Lower leg skin (tissue), 4 donors: ENCODE results near the gene PTK6. TPM values are rescaled to one million over a fixed set of nuclear protein-coding genes. Genes with fewer than 3 reads are reported as not detected.

Experiments
- DNase-seq, 2 donors: peaks; one replicate each; pipeline ENCODE4 v3.0.0-alpha.2; 2019; ENCODE audit warnings: low spot score in 2 of 2
- H3K4me3 ChIP-seq: fragments of 200-600 bp; sonication (generic); 2 replicates; pipeline ENCODE4 v1.5.1; 2017; ENCODE audit warnings: mild to moderate bottlenecking, low read depth; ENCODE audit not compliant: poor library complexity, severe bottlenecking
- POLR2A ChIP-seq, 2 donors: fragments of 450-650 bp; IDR thresholded peaks; one replicate each; pipeline ENCODE4 v1.6.1; 2016 to 2017; ENCODE audit warnings: antibody characterized with exemption in 2 of 2, mild to moderate bottlenecking in 1 of 2, moderate library complexity in 1 of 2
- WGBS, 2 donors: methylation state at CpG; one replicate each; pipeline ENCODE4 v1.1.5; 2018; 5-methylcytosine and 5-hydroxymethylcytosine counted together
- intact Hi-C: fragments of 100-400 bp; cut with DNase I; formaldehyde crosslinking; loops from one replicate; pipeline ENCODE4 v1.15.0; 2023; ENCODE audit warnings: low total_unique reads
- total RNA-seq, 4 donors: library from RNA; depleted of rRNA; stranded (reverse); fragments of >200 nt; gene quantifications; one replicate each; pipeline ENCODE4 v1.1.0, GENCODE V29; 2016
- TF ChIP-seq, protein P1 (sequence below), 3 donors: fragments of 450-650 bp; IDR thresholded peaks; one replicate each; pipeline ENCODE4 v1.5.1; 2016; ENCODE audit warnings: antibody characterized with exemption in 3 of 3, mild to moderate bottlenecking in 3 of 3, moderate library complexity in 2 of 3

Gene PTK6
- total RNA-seq, 4 donors from 2014 or later, result 72.4 to 101 (median 79.9) TPM

DNA sequence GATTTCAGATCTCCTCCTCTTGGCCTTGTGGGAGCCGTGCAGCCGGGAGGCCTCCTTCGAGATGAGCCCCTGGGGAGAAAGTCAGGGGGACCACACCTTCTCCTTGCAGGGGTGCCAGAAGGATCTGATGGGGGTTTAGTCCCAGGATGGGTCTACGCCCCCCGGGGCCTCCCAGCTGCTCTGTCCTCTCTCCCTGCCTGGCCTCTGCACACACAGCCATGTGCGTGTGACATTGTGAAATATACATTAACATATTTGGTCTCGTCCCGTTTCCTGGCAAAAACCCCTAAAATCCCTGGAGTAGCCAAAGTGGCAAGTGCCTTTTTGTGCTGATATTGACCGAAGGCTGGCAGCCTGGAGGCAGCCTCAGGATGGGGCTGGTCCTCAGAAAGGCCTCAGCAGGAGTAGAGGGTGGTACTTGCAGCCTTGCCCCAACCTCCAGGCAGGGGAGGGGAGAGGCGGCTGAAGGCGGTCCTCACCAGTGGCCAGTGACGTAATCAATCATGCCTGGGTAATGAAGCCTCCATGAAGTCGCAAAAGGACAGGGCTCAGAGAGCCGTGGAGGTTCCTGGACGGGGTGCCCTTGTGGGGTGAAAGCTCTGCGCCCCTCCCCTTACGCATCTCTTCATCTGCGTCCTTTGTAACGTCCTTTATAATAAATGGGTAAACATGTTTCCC is 42.0 kb upstream of the PTK6 start:
- TF ChIP-seq, protein P1, sequence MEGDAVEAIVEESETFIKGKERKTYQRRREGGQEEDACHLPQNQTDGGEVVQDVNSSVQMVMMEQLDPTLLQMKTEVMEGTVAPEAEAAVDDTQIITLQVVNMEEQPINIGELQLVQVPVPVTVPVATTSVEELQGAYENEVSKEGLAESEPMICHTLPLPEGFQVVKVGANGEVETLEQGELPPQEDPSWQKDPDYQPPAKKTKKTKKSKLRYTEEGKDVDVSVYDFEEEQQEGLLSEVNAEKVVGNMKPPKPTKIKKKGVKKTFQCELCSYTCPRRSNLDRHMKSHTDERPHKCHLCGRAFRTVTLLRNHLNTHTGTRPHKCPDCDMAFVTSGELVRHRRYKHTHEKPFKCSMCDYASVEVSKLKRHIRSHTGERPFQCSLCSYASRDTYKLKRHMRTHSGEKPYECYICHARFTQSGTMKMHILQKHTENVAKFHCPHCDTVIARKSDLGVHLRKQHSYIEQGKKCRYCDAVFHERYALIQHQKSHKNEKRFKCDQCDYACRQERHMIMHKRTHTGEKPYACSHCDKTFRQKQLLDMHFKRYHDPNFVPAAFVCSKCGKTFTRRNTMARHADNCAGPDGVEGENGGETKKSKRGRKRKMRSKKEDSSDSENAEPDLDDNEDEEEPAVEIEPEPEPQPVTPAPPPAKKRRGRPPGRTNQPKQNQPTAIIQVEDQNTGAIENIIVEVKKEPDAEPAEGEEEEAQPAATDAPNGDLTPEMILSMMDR (IDR thresholded peaks at IDR 0.05), result no peak
- no peak for TF ChIP-seq POLR2A (IDR thresholded peaks at IDR 0.05)

DNA sequence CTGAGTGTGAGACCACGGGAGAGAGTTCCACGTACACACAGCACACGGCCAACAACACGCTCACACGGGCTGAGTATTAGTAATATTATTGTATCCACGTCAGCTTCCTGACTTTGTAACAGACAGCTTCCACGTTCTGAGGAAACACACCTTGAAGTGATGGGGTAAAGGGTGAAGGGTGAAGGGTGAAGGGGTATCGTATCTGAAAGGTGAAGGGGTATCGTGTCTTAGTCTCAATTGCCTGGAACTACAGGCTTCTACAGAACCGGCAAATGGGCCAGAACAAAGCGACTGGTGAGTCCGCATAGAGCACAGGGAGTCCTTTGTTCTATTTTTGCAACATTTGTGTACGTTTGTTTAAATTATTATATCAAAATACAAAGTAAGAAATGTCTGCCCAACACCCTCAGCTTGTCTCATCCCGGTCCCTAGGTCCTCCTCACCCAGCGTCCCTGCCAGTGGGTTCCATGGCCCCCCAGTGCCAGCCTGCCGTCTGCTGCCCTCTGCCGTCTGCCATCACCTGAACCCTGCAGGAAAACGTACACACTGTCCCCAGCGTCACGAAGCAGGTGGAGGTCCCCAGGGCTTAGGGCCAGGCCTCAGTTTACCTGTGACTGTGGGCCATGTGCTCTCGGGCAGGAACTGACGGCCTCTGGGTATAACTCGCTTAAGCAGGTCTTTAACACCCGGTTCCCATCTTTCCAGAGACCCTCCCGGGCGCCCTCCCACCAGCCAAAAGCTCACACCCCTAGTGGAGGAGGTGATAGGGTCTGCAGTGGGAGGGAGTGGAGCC is 41.2 kb upstream of the PTK6 start:
- DNase-seq, result no peak
- TF ChIP-seq, protein P1 (IDR thresholded peaks at IDR 0.05), result no peak
- no peak for TF ChIP-seq POLR2A (IDR thresholded peaks at IDR 0.05)
- 82 to 85% methylated on average over 26 of the region's 26 CpGs for WGBS, 2 donors
- H3K4me3 ChIP-seq, result no peak overlapping the region
- intact Hi-C loops, result no loop called here

More for the DNA sequence above, 42.0 kb upstream of the PTK6 start:
- no peak for DNase-seq
- 70 to 74% methylated on average over 19 of the region's 19 CpGs for WGBS, 2 donors
- no peak overlapping the region for H3K4me3 ChIP-seq
- intact Hi-C loops, result no loop called here

DNA sequence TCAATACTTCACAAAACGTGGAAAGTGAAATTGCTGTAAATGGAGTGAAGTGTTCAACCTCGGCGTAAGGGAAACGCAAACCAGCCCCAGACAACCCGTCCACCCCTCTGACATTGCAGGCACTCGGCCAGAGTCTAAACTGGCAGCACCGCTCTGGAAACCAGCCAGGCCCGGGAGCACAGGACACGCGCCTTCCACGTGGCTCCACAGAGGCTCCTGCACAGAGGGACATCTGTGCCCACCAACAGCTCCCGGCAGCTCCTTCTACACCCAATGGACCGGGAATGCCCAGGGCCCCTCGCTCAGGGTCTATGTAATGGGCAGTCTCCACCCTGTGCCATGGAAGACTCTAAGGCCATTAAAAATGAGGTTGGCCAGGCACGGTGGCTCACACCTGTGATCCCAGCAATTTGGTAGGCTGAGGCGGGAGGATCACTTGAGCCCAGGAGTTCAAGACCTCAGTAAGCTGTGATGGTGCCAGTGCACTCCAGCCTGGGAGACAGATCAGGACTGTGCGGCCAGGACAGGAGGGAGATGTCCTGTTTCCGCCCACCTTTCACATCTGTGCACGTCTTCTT is 40.2 kb upstream of the PTK6 start:
- H3K4me3 ChIP-seq, result no peak overlapping the region
- DNase-seq, result no peak
- intact Hi-C loops, result no loop called here
- WGBS, 2 donors, result 63 to 74% methylated on average over 17 to 18 of the region's 19 CpGs
- no peak for TF ChIP-seq POLR2A (IDR thresholded peaks at IDR 0.05)
- TF ChIP-seq, protein P1 (IDR thresholded peaks at IDR 0.05), result no peak

DNA sequence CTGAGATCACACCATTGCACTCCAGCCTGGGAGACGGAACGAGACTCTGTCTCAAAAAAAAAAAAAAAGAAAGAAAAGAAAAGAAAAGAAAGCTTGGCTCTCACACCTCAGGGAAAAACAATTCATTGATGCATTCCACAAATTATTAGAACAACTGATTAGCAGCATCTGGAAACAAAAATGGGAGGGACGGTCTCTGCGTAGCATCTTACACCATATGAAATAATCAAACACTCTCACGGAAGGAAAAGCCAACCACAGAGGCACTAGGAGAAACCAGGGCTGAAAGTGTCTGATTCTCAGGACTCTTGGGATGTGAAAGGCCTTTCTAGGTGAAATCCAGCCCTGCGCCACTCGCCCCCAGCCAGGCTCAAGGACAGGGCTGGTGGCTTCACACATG is 39.1 kb upstream of the PTK6 start:
- H3K4me3 ChIP-seq, result no peak overlapping the region
- TF ChIP-seq POLR2A (IDR thresholded peaks at IDR 0.05), result no peak
- TF ChIP-seq, protein P1 (IDR thresholded peaks at IDR 0.05), result no peak
- intact Hi-C loops, result no loop called here
- WGBS, 2 donors, result 66 to 71% methylated on average over 7 of the region's 7 CpGs
- no peak for DNase-seq

DNA sequence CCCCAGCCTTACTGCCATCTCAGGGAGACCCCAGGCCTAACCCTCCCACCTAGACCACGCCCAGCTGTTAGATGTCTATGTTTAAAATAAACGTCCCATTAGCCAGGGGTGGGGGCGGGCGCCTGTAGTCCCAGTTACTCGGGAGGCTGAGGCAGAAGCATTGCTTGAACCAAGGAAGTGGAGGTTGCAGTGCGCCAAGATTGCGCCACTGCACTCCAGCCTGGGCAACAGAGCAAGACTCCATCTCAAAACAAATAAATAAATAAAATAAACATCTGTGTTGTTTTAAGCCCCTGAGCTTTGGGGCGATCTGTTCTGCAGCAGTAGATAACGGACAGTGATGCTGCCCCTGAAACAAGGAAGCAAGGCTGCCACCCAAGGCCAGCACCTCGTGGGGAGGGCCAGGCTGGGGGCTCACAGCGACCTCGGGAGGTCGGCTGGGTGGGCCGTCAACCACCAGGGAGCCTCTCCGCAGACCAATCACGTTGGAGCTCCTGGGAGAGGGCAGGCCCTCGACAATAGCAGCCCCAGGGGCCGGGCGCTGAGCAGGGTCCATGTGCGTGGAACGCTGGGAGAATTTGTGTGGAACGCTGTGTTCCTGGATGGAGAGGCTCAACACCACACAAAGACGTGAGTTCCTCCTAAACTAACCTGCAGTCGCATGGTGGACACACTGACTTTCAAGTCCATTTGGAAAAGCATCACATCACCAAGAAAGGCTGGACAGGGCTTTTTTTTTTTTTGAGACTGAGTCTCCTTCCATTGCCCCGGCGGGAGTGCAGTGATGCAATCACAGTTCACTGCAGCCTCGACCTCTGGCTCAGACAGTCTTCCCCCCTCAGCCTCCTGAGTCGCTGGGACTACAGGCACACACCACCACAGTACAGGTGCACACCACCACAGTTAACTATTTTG is 37.9 kb upstream of the PTK6 start:
- DNase-seq, result no peak
- intact Hi-C loops, result no loop called here
- no peak overlapping the region for H3K4me3 ChIP-seq
- WGBS, 2 donors, result 70 to 73% methylated on average over 28 of the region's 28 CpGs
- TF ChIP-seq, protein P1 (IDR thresholded peaks at IDR 0.05), result no peak
- no peak for TF ChIP-seq POLR2A (IDR thresholded peaks at IDR 0.05)
